Lower lobe of right lung (tissue), 2 donors: Measurements from ENCODE around the gene CNTN1. TPM values are rescaled to one million over a fixed set of nuclear protein-coding genes. Genes with fewer than 3 reads are reported as not detected.

ENCODE experiments used
- ATAC-seq, 2 donors: fragments of 200-7000 bp; cut with Tn5 transposase; one replicate each; pipeline ENCODE4 v1.9.1; 2020 to 2022; ENCODE audit warnings: mild to moderate bottlenecking in 2 of 2, moderate library complexity in 2 of 2
- DNase-seq: peaks from one replicate; pipeline ENCODE4 v3.0.0-alpha.2; 2020
- H3K27ac ChIP-seq: fragments of 200-600 bp; one replicate; pipeline ENCODE4 v1.8.0; 2022
- H3K27me3 ChIP-seq: fragments of 200-600 bp; one replicate; pipeline ENCODE4 v1.8.0; 2022; ENCODE audit warnings: low read depth
- H3K36me3 ChIP-seq: fragments of 200-600 bp; one replicate; pipeline ENCODE4 v1.8.0; 2022; ENCODE audit warnings: mild to moderate bottlenecking
- H3K4me1 ChIP-seq: fragments of 200-600 bp; one replicate; pipeline ENCODE4 v1.8.0; 2022
- H3K4me3 ChIP-seq: fragments of 200-600 bp; one replicate; pipeline ENCODE4 v1.8.0; 2022; ENCODE audit warnings: mild to moderate bottlenecking
- H3K9me3 ChIP-seq: fragments of 200-600 bp; one replicate; pipeline ENCODE4 v1.8.0; 2022
- intact Hi-C: fragments of 100-400 bp; cut with DNase I; formaldehyde crosslinking; loops from one replicate; pipeline ENCODE4 v1.11.0; 2022
- total RNA-seq: library from RNA; stranded (reverse); fragmentation: NEBNext Ultra II Directional; extraction: Animal tissue kit (Norgen Biotek cat#: 25700); gene quantifications from one replicate; pipeline ENCODE4 v1.2.1, GENCODE V29; 2021
- TF ChIP-seq, protein P1 (sequence below): fragments of 200-600 bp; IDR thresholded peaks from one replicate; pipeline ENCODE4 v1.8.0; 2022; ENCODE audit warnings: antibody characterized with exemption, mild to moderate bottlenecking
- donor health status: DM: no; HTN: yes; CAD: no; lungs with severe emphysema.

Gene CNTN1
- total RNA-seq, 1 donor from 2014 or later = 12.3 TPM

DNA sequence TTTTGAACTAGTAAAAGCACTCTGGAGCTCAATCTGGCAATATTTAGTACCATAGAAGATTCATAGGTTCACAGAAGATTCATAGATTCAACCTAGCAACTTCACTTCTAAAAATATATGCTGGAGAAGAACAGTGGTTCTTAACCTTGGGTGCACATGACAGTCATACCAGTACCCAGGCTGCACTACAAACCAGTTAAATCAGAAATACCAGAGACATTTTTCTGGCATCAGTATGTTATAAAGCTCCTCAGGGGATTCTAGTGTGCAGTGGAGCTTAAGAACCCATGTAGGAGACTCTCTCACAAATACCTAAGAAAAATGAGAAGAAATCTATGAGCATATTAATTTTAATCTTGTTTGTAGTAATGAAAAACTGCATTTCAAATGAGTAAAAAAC lies 46.6 kb downstream of the CNTN1 start:
- TF ChIP-seq, protein P1, sequence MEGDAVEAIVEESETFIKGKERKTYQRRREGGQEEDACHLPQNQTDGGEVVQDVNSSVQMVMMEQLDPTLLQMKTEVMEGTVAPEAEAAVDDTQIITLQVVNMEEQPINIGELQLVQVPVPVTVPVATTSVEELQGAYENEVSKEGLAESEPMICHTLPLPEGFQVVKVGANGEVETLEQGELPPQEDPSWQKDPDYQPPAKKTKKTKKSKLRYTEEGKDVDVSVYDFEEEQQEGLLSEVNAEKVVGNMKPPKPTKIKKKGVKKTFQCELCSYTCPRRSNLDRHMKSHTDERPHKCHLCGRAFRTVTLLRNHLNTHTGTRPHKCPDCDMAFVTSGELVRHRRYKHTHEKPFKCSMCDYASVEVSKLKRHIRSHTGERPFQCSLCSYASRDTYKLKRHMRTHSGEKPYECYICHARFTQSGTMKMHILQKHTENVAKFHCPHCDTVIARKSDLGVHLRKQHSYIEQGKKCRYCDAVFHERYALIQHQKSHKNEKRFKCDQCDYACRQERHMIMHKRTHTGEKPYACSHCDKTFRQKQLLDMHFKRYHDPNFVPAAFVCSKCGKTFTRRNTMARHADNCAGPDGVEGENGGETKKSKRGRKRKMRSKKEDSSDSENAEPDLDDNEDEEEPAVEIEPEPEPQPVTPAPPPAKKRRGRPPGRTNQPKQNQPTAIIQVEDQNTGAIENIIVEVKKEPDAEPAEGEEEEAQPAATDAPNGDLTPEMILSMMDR = no peak
- no peak overlapping the region for H3K4me3 ChIP-seq
- H3K4me1 ChIP-seq = no peaks in the 10 kb centered on the region
- DNase-seq = no peak
- no peaks in the 10 kb centered on the region for H3K27me3 ChIP-seq
- H3K9me3 ChIP-seq = no peaks in the 10 kb centered on the region
- intact Hi-C loops = no loop called here
- H3K27ac ChIP-seq = no peak overlapping the region
- no peak for ATAC-seq
- H3K36me3 ChIP-seq = no peaks in the 10 kb centered on the region

DNA sequence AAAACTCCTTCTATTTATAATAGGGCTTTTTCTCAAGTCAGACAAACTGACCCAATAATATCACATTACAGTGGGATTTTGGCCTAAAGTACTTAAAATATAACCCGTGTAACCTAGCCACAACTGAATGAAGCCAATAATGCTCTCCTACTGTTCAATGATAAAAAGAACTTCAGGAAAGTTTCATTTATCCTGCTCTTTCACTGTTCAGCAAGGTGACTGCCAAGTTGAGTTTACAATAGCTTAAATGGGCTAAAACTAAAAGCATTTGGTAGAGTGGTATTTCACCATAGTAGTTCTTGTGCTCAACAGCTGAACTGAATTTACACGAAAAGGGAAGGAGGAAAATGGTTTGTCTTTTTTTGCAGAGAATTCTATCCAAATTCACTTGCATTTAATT lies 49.8 kb downstream of the CNTN1 start:
- intact Hi-C loops = no loop called here
- Histone ChIP-seq H3K4me3 (no peak overlapping the region), H3K27me3 (no peaks in the 10 kb centered on the region), H3K36me3 (no peaks in the 10 kb centered on the region), H3K4me1 (no peaks in the 10 kb centered on the region), H3K27ac (no peak overlapping the region), H3K9me3 (no peaks in the 10 kb centered on the region)
- DNase-seq = no peak
- ATAC-seq = no peak
- TF ChIP-seq, protein P1 = no peak

DNA sequence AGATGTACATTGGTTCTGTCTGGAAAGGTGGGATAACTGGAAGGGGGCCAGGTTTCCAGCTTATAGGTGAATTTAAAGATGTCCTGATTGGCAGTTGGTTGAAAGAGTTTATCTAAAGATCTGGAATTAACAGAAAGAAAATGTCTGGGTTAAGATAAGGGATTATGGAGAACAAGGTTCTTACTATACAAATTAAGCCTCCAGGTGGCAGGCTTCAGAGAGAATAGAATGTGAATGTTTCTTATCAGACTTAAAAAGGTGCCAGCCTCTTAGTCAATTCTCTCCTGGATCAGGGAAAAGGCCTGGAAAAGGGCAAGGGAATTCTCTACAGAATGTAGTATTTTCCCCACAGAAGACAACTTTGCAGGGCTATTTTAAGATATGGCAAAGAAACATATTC lies 53.1 kb downstream of the CNTN1 start:
- TF ChIP-seq, protein P1 = no peak
- H3K4me3 ChIP-seq = no peak overlapping the region
- no peaks in the 10 kb centered on the region for H3K27me3 ChIP-seq
- no peaks in the 10 kb centered on the region for H3K4me1 ChIP-seq
- DNase-seq (no peak), ATAC-seq (no peak)
- H3K9me3 ChIP-seq = no peaks in the 10 kb centered on the region
- H3K36me3 ChIP-seq = no peaks in the 10 kb centered on the region
- no peak overlapping the region for H3K27ac ChIP-seq
- intact Hi-C loops = no loop called here

DNA sequence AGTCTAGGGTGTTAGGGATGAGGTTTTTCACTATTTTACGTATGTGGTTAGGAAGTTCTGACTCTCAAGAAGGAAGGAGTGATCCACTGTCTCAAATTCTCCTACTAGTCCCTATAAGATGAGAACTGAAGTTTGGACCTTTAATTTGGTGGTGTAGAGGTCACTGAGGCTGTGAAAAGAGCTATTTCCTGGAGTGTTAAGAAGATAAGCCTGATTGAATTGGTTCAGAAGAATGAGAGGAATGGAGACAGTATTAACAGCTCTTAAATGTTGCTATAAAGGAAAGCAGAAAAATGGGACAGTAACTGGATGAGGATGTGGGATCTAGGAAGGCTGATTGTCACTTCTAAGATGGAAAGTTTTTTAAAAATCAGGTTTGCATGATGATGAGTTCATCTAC lies 57.6 kb downstream of the CNTN1 start:
- Histone ChIP-seq H3K27ac (no peak overlapping the region), H3K4me1 (no peaks in the 10 kb centered on the region), H3K36me3 (no peaks in the 10 kb centered on the region), H3K9me3 (no peaks in the 10 kb centered on the region), H3K27me3 (no peaks in the 10 kb centered on the region), H3K4me3 (no peak overlapping the region)
- intact Hi-C loops = no loop called here
- TF ChIP-seq, protein P1 = no peak
- DNase-seq (no peak), ATAC-seq (no peak)

DNA sequence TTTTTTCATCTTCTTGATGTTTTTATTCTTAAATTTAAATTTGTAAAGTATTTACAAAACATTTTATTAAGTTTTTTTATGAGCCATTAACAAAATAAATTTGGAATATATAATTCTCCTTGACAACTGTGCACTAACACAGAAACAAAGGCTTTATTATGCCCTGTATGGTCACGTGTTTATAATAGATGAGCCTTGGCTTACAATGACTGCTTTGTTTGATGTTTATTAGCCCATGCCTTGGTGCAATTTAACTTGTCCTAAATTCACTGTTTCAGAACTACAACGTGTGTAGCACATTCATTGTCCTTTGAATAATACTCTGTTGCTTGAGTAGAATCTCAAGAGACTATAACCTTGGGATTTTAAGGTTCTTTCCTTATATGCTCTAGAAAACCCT lies 59.8 kb downstream of the CNTN1 start:
- Histone ChIP-seq H3K27ac (no peak overlapping the region), H3K4me1 (no peaks in the 10 kb centered on the region), H3K36me3 (no peaks in the 10 kb centered on the region), H3K27me3 (no peaks in the 10 kb centered on the region), H3K9me3 (no peaks in the 10 kb centered on the region), H3K4me3 (no peak overlapping the region)
- TF ChIP-seq, protein P1 = no peak
- DNase-seq (no peak), ATAC-seq (no peak)
- intact Hi-C loops = no loop called here

DNA sequence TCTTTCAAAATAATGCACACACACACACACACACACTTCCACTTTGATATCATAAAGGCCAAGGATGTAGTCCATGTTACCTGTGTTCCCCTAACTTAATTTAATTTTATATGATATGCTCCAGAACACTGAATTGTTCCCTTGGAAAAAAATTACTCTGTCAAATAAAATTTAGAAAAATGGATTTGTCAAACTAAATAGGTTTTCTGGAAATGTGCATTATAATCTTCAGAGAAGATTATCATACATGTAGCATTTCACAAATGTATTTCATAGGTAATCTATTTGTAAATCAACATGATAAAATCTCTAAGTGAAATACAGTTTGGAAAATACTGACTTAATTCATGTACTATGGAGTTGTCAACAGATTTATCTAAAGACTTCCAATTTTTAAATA lies 68.6 kb downstream of the CNTN1 start:
- Histone ChIP-seq H3K27me3 (no peaks in the 10 kb centered on the region), H3K27ac (no peak overlapping the region), H3K4me3 (no peak overlapping the region), H3K36me3 (no peaks in the 10 kb centered on the region), H3K4me1 (no peaks in the 10 kb centered on the region), H3K9me3 (no peaks in the 10 kb centered on the region)
- DNase-seq = no peak
- TF ChIP-seq, protein P1 = no peak
- intact Hi-C loops = no loop called here
- no peak for ATAC-seq
